ENCODE measurements around the gene PHF12. TPM values are rescaled to one million over a fixed set of nuclear protein-coding genes. Genes with fewer than 3 reads are reported as not detected.

Gene PHF12
- total and polyA plus RNA-seq, 2 experiments from 2014 or later, result 19.7 to 41.0 TPM

DNA sequence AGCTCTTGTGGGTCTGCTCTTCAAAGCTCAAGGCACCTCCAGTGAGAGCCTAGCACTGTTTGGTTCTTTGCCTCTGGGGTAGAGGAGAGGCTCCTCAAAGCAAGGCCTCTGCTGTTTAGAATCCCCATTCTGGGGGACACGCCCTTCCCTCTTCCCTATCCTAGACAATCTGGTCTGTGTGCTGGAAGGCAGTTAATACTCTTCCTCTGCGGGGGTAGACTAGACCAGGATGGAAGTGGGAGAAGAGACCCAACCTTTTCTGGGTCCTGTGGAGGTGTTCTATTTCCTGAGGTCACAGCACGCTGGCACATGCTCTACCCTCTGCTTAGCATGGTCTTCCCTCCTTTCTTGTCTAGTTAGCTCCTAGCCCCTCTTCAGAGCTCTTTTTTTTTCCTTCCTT is 88.8 kb downstream of the PHF12 start:
- H3K4me3 ChIP-seq, result no peak overlapping the region
- H3K4me1 Mint-ChIP-seq, result peaks cover 16% of the 10 kb centered on the region
- H3K4me2 ChIP-seq, result no peak overlapping the region
- H3K27ac ChIP-seq (ENCODE audit: low read depth), result no peak overlapping the region
- H3K9me3 Mint-ChIP-seq, result no peaks in the 10 kb centered on the region
- no peaks in the 10 kb centered on the region for H3K79me2 ChIP-seq (replicated peaks; ENCODE audit: insufficient read depth)
- no peak overlapping the region for H3K27ac Mint-ChIP-seq
- H3K27me3 ChIP-seq (ENCODE audit: insufficient read depth), result no peaks in the 10 kb centered on the region
- H3F3A ChIP-seq (replicated peaks; ENCODE audit: low read depth), result 0 out of 2 replicates have a peak, but pooled peaks cover 4% of the 10 kb centered on the region
- H4K20me1 ChIP-seq (replicated peaks; ENCODE audit: insufficient read depth), result no peaks in the 10 kb centered on the region
- peaks cover 2% of the 10 kb centered on the region for H3K27me3 Mint-ChIP-seq (ENCODE audit: insufficient read depth, low read depth, poor library complexity)
- H3K4me3 Mint-ChIP-seq, result no peak overlapping the region; the same call in 2 of the 3 replicates
- TF ChIP-seq STAT1 (IDR thresholded peaks at IDR 0.05; ENCODE audit: unreplicated experiment), result no peak
- TF ChIP-seq POLR2AphosphoS5 (IDR thresholded peaks at IDR 0.05; ENCODE audit: low read depth), result no peak
- no peak for TF ChIP-seq ZNF331 (CRISPR knock-in tag; IDR thresholded peaks at IDR 0.05; ENCODE audit: low read depth)
- TF ChIP-seq ZNF114 (CRISPR knock-in tag; IDR thresholded peaks at IDR 0.05), result no peak
- TF ChIP-seq, protein P1, sequence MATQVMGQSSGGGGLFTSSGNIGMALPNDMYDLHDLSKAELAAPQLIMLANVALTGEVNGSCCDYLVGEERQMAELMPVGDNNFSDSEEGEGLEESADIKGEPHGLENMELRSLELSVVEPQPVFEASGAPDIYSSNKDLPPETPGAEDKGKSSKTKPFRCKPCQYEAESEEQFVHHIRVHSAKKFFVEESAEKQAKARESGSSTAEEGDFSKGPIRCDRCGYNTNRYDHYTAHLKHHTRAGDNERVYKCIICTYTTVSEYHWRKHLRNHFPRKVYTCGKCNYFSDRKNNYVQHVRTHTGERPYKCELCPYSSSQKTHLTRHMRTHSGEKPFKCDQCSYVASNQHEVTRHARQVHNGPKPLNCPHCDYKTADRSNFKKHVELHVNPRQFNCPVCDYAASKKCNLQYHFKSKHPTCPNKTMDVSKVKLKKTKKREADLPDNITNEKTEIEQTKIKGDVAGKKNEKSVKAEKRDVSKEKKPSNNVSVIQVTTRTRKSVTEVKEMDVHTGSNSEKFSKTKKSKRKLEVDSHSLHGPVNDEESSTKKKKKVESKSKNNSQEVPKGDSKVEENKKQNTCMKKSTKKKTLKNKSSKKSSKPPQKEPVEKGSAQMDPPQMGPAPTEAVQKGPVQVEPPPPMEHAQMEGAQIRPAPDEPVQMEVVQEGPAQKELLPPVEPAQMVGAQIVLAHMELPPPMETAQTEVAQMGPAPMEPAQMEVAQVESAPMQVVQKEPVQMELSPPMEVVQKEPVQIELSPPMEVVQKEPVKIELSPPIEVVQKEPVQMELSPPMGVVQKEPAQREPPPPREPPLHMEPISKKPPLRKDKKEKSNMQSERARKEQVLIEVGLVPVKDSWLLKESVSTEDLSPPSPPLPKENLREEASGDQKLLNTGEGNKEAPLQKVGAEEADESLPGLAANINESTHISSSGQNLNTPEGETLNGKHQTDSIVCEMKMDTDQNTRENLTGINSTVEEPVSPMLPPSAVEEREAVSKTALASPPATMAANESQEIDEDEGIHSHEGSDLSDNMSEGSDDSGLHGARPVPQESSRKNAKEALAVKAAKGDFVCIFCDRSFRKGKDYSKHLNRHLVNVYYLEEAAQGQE (IDR thresholded peaks at IDR 0.05; ENCODE audit: unreplicated experiment), result no peak
- TF ChIP-seq, protein P2, sequence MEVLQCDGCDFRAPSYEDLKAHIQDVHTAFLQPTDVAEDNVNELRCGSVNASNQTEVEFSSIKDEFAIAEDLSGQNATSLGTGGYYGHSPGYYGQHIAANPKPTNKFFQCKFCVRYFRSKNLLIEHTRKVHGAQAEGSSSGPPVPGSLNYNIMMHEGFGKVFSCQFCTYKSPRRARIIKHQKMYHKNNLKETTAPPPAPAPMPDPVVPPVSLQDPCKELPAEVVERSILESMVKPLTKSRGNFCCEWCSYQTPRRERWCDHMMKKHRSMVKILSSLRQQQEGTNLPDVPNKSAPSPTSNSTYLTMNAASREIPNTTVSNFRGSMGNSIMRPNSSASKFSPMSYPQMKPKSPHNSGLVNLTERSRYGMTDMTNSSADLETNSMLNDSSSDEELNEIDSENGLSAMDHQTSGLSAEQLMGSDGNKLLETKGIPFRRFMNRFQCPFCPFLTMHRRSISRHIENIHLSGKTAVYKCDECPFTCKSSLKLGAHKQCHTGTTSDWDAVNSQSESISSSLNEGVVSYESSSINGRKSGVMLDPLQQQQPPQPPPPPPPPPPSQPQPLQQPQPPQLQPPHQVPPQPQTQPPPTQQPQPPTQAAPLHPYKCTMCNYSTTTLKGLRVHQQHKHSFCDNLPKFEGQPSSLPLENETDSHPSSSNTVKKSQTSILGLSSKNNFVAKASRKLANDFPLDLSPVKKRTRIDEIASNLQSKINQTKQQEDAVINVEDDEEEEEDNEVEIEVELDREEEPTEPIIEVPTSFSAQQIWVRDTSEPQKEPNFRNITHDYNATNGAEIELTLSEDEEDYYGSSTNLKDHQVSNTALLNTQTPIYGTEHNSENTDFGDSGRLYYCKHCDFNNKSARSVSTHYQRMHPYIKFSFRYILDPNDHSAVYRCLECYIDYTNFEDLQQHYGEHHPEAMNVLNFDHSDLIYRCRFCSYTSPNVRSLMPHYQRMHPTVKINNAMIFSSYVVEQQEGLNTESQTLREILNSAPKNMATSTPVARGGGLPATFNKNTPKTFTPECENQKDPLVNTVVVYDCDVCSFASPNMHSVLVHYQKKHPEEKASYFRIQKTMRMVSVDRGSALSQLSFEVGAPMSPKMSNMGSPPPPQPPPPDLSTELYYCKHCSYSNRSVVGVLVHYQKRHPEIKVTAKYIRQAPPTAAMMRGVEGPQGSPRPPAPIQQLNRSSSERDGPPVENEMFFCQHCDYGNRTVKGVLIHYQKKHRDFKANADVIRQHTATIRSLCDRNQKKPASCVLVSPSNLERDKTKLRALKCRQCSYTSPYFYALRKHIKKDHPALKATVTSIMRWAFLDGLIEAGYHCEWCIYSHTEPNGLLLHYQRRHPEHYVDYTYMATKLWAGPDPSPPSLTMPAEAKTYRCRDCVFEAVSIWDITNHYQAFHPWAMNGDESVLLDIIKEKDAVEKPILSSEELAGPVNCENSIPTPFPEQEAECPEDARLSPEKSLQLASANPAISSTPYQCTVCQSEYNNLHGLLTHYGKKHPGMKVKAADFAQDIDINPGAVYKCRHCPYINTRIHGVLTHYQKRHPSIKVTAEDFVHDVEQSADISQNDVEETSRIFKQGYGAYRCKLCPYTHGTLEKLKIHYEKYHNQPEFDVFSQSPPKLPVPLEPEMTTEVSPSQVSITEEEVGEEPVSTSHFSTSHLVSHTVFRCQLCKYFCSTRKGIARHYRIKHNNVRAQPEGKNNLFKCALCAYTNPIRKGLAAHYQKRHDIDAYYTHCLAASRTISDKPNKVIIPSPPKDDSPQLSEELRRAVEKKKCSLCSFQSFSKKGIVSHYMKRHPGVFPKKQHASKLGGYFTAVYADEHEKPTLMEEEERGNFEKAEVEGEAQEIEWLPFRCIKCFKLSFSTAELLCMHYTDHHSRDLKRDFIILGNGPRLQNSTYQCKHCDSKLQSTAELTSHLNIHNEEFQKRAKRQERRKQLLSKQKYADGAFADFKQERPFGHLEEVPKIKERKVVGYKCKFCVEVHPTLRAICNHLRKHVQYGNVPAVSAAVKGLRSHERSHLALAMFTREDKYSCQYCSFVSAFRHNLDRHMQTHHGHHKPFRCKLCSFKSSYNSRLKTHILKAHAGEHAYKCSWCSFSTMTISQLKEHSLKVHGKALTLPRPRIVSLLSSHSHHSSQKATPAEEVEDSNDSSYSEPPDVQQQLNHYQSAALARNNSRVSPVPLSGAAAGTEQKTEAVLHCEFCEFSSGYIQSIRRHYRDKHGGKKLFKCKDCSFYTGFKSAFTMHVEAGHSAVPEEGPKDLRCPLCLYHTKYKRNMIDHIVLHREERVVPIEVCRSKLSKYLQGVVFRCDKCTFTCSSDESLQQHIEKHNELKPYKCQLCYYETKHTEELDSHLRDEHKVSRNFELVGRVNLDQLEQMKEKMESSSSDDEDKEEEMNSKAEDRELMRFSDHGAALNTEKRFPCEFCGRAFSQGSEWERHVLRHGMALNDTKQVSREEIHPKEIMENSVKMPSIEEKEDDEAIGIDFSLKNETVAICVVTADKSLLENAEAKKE (CRISPR knock-in tag; IDR thresholded peaks at IDR 0.05), result no peak
- no peak for TF ChIP-seq NANOG (IDR thresholded peaks at IDR 0.05; ENCODE audit: borderline replicate concordance)
- no peak for TF ChIP-seq CREB1 (CRISPR knock-in tag; IDR thresholded peaks at IDR 0.05; ENCODE audit: low read depth)
- TF ChIP-seq EZH2 (IDR thresholded peaks at IDR 0.05; ENCODE audit: low read depth, unreplicated experiment), result no peak
- TF ChIP-seq, protein P3, sequence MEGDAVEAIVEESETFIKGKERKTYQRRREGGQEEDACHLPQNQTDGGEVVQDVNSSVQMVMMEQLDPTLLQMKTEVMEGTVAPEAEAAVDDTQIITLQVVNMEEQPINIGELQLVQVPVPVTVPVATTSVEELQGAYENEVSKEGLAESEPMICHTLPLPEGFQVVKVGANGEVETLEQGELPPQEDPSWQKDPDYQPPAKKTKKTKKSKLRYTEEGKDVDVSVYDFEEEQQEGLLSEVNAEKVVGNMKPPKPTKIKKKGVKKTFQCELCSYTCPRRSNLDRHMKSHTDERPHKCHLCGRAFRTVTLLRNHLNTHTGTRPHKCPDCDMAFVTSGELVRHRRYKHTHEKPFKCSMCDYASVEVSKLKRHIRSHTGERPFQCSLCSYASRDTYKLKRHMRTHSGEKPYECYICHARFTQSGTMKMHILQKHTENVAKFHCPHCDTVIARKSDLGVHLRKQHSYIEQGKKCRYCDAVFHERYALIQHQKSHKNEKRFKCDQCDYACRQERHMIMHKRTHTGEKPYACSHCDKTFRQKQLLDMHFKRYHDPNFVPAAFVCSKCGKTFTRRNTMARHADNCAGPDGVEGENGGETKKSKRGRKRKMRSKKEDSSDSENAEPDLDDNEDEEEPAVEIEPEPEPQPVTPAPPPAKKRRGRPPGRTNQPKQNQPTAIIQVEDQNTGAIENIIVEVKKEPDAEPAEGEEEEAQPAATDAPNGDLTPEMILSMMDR (conservative IDR thresholded peaks at IDR 0.05; ENCODE audit: low read depth in 2 of 2), result no peak
- TF ChIP-seq JUNB (IDR thresholded peaks at IDR 0.05; ENCODE audit: unreplicated experiment), result no peak
- TF ChIP-seq, protein P4, sequence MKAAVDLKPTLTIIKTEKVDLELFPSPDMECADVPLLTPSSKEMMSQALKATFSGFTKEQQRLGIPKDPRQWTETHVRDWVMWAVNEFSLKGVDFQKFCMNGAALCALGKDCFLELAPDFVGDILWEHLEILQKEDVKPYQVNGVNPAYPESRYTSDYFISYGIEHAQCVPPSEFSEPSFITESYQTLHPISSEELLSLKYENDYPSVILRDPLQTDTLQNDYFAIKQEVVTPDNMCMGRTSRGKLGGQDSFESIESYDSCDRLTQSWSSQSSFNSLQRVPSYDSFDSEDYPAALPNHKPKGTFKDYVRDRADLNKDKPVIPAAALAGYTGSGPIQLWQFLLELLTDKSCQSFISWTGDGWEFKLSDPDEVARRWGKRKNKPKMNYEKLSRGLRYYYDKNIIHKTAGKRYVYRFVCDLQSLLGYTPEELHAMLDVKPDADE (IDR thresholded peaks at IDR 0.05), result no peak
- TF ChIP-seq EZH2phosphoT487 (IDR thresholded peaks at IDR 0.05; ENCODE audit: unreplicated experiment), result no peak
- no peak overlapping the region for H2AFZ ChIP-seq
- H3K9me2 ChIP-seq (ENCODE audit: insufficient read depth), result no peaks in the 10 kb centered on the region
- peaks cover 32% of the 10 kb centered on the region for H3K36me3 Mint-ChIP-seq (ENCODE audit: low read depth)
- DNase-seq (ENCODE audit: low spot score), result no peak
- no peak for ATAC-seq
- no peaks in the 10 kb centered on the region; the same call in none of the 2 replicates for H3K4me1 ChIP-seq (ENCODE audit: insufficient read depth)
- peaks cover 7% of the 10 kb centered on the region for H3K36me3 ChIP-seq (ENCODE audit: insufficient read depth)

All from GM23338 (cell line).